Activated CD8-positive, alpha-beta T cell treated with anti-CD3 and anti-CD28 coated beads, Interleukin-2, amount 10 ng/mL, durations not matched to agents 7 days and 5 days (primary cell): ENCODE data around the gene GPC6. TPM values are rescaled to one million over a fixed set of nuclear protein-coding genes. Genes with fewer than 3 reads are reported as not detected.

ENCODE experiments used
- ATAC-seq: fragments of 150-1000 bp; cut with Tn5 transposase; one replicate; pipeline ENCODE4 v1.10.0; 2021; ENCODE audit warnings: moderate library complexity
- CTCF ChIA-PET: fragments of 350-600 bp; sonication (Branson Sonifier 250); formaldehyde crosslinking; loops from one replicate; lab custom pipeline; 2021; ENCODE audit warnings: antibody characterized with exemption; lab: Charles Lee
- POLR2A ChIA-PET: fragments of 350-600 bp; sonication (Branson Sonifier 250); formaldehyde crosslinking; loops from one replicate; lab custom pipeline; 2021; ENCODE audit warnings: antibody characterized with exemption; lab: Charles Lee
- DNase-seq: peaks from one replicate; pipeline ENCODE4 v3.0.0-alpha.2; 2020
- H3K27ac Mint-ChIP-seq: one replicate; pipeline ENCODE4 v1.8.0; 2021; ENCODE audit warnings: mild to moderate bottlenecking, mixed read lengths
- H3K27me3 Mint-ChIP-seq: one replicate; pipeline ENCODE4 v1.8.0; 2021; ENCODE audit warnings: low read depth, mixed read lengths
- H3K36me3 Mint-ChIP-seq: one replicate; pipeline ENCODE4 v1.8.0; 2021; ENCODE audit warnings: low read depth, mixed read lengths
- H3K4me1 Mint-ChIP-seq: one replicate; pipeline ENCODE4 v1.8.0; 2021; ENCODE audit warnings: low read depth, mixed read lengths
- H3K4me3 Mint-ChIP-seq: one replicate; pipeline ENCODE4 v1.8.0; 2021; ENCODE audit warnings: mild to moderate bottlenecking, mixed read lengths
- H3K9me3 Mint-ChIP-seq: one replicate; pipeline ENCODE4 v1.8.0; 2022; ENCODE audit warnings: mixed read lengths; ENCODE audit not compliant: insufficient read depth
- total RNA-seq, 2 experiments: library from RNA; stranded (reverse); gene quantifications; one replicate each; pipeline ENCODE4 v1.2.3, GENCODE V29; 2021

GPC6 gene
- total RNA-seq, 2 experiments from 2014 or later, result not detected

GRCh38 chr13:93755341-93755740, 528.7 kb downstream of the GPC6 start:
- no peak overlapping the region for H3K4me3 Mint-ChIP-seq
- H3K9me3 Mint-ChIP-seq, result no peaks in the 10 kb centered on the region
- ChIA-PET POLR2A (no interaction called here), CTCF (no interaction called here)
- no peaks in the 10 kb centered on the region for H3K36me3 Mint-ChIP-seq
- peaks cover 6% of the 10 kb centered on the region for H3K4me1 Mint-ChIP-seq
- DNase-seq, result no peak
- H3K27me3 Mint-ChIP-seq, result no peaks in the 10 kb centered on the region
- no peak for ATAC-seq
- H3K27ac Mint-ChIP-seq, result no peak overlapping the region

- H3K27ac Mint-ChIP-seq, result no peak overlapping the region
- POLR2A ChIA-PET, result no interaction called here
- H3K4me3 Mint-ChIP-seq, result no peak overlapping the region
Measured at GRCh38 chr13:93758575-93758974, 532.0 kb downstream of the GPC6 start.

GRCh38 chr13:93762708-93763426, 536.3 kb downstream of the GPC6 start:
- CTCF ChIA-PET, result no interaction called here
- Mint-ChIP-seq H3K27me3 (no peaks in the 10 kb centered on the region), H3K4me1 (peaks cover 4% of the 10 kb centered on the region), H3K9me3 (no peaks in the 10 kb centered on the region), H3K27ac (no peak overlapping the region), H3K36me3 (no peaks in the 10 kb centered on the region), H3K4me3 (no peak overlapping the region)
- POLR2A ChIA-PET, result no interaction called here
- DNase-seq (no peak), ATAC-seq (no peak)

More at GRCh38 chr13:93758575-93758974, 532.0 kb downstream of the GPC6 start:
- ATAC-seq (no peak), DNase-seq (no peak)
- H3K4me1 Mint-ChIP-seq, result peaks cover 4% of the 10 kb centered on the region
- no peaks in the 10 kb centered on the region for H3K9me3 Mint-ChIP-seq
- CTCF ChIA-PET, result no interaction called here
- H3K36me3 Mint-ChIP-seq, result no peaks in the 10 kb centered on the region
- no peaks in the 10 kb centered on the region for H3K27me3 Mint-ChIP-seq

- DNase-seq (no peak), ATAC-seq (no peak)
- H3K27ac Mint-ChIP-seq, result no peak overlapping the region
- CTCF ChIA-PET, result no interaction called here
- H3K4me3 Mint-ChIP-seq, result no peak overlapping the region
- no peaks in the 10 kb centered on the region for H3K27me3 Mint-ChIP-seq
- POLR2A ChIA-PET, result no interaction called here
- no peaks in the 10 kb centered on the region for H3K9me3 Mint-ChIP-seq
- H3K36me3 Mint-ChIP-seq, result no peaks in the 10 kb centered on the region
- H3K4me1 Mint-ChIP-seq, result no peaks in the 10 kb centered on the region
Measured at GRCh38 chr13:93765062-93765461, 538.5 kb downstream of the GPC6 start.

GRCh38 chr13:93765811-93766210, 539.2 kb downstream of the GPC6 start:
- POLR2A ChIA-PET, result no interaction called here
- Mint-ChIP-seq H3K9me3 (no peaks in the 10 kb centered on the region), H3K27ac (no peak overlapping the region), H3K27me3 (no peaks in the 10 kb centered on the region), H3K4me3 (no peak overlapping the region), H3K36me3 (no peaks in the 10 kb centered on the region), H3K4me1 (no peaks in the 10 kb centered on the region)
- CTCF ChIA-PET, result no interaction called here
- DNase-seq (no peak), ATAC-seq (no peak)

- no peak for ATAC-seq
- Mint-ChIP-seq H3K27me3 (no peaks in the 10 kb centered on the region), H3K4me3 (no peak overlapping the region), H3K9me3 (no peaks in the 10 kb centered on the region), H3K36me3 (no peaks in the 10 kb centered on the region), H3K4me1 (no peaks in the 10 kb centered on the region), H3K27ac (no peak overlapping the region)
- no peak for DNase-seq
- ChIA-PET CTCF (no interaction called here), POLR2A (no interaction called here)
Measured at GRCh38 chr13:93766719-93767118, 540.1 kb downstream of the GPC6 start.

GRCh38 chr13:93767180-93767916, 540.7 kb downstream of the GPC6 start:
- H3K27ac Mint-ChIP-seq, result no peak overlapping the region
- no peak overlapping the region for H3K4me3 Mint-ChIP-seq
- DNase-seq (no peak), ATAC-seq (no peak)
- H3K27me3 Mint-ChIP-seq, result no peaks in the 10 kb centered on the region
- H3K36me3 Mint-ChIP-seq, result no peaks in the 10 kb centered on the region
- H3K4me1 Mint-ChIP-seq, result no peaks in the 10 kb centered on the region
- no peaks in the 10 kb centered on the region for H3K9me3 Mint-ChIP-seq
- POLR2A ChIA-PET, result no interaction called here
- CTCF ChIA-PET, result no interaction called here

GRCh38 chr13:93767917-93768409, 541.4 kb downstream of the GPC6 start:
- H3K4me3 Mint-ChIP-seq, result no peak overlapping the region
- H3K36me3 Mint-ChIP-seq, result no peaks in the 10 kb centered on the region
- H3K4me1 Mint-ChIP-seq, result no peaks in the 10 kb centered on the region
- H3K27me3 Mint-ChIP-seq, result no peaks in the 10 kb centered on the region
- H3K27ac Mint-ChIP-seq, result no peak overlapping the region
- ChIA-PET POLR2A (no interaction called here), CTCF (no interaction called here)
- H3K9me3 Mint-ChIP-seq, result no peaks in the 10 kb centered on the region
- no peak for DNase-seq
- ATAC-seq, result no peak

GRCh38 chr13:93769101-93769500, 542.5 kb downstream of the GPC6 start:
- ATAC-seq (no peak), DNase-seq (no peak)
- no peak overlapping the region for H3K27ac Mint-ChIP-seq
- H3K9me3 Mint-ChIP-seq, result no peaks in the 10 kb centered on the region
- CTCF ChIA-PET, result no interaction called here
- no peak overlapping the region for H3K4me3 Mint-ChIP-seq
- no peaks in the 10 kb centered on the region for H3K4me1 Mint-ChIP-seq
- POLR2A ChIA-PET, result no interaction called here
- H3K27me3 Mint-ChIP-seq, result no peaks in the 10 kb centered on the region
- H3K36me3 Mint-ChIP-seq, result no peaks in the 10 kb centered on the region

- ATAC-seq, result no peak
- H3K27ac Mint-ChIP-seq, result no peak overlapping the region
- no peak for DNase-seq
- no peak overlapping the region for H3K4me3 Mint-ChIP-seq
- H3K9me3 Mint-ChIP-seq, result no peaks in the 10 kb centered on the region
- ChIA-PET CTCF (no interaction called here), POLR2A (no interaction called here)
- no peaks in the 10 kb centered on the region for H3K36me3 Mint-ChIP-seq
- H3K27me3 Mint-ChIP-seq, result no peaks in the 10 kb centered on the region
- H3K4me1 Mint-ChIP-seq, result no peaks in the 10 kb centered on the region
Measured at GRCh38 chr13:93769607-93770006, 543.0 kb downstream of the GPC6 start.

- Mint-ChIP-seq H3K36me3 (no peaks in the 10 kb centered on the region), H3K27ac (no peak overlapping the region), H3K4me3 (no peak overlapping the region), H3K27me3 (no peaks in the 10 kb centered on the region), H3K9me3 (no peaks in the 10 kb centered on the region), H3K4me1 (no peaks in the 10 kb centered on the region)
- DNase-seq (no peak), ATAC-seq (no peak)
- CTCF ChIA-PET, result no interaction called here
- POLR2A ChIA-PET, result no interaction called here
Measured at GRCh38 chr13:93771227-93771626, 544.6 kb downstream of the GPC6 start.

GRCh38 chr13:93771782-93772181, 545.2 kb downstream of the GPC6 start:
- no peak overlapping the region for H3K27ac Mint-ChIP-seq
- H3K36me3 Mint-ChIP-seq, result no peaks in the 10 kb centered on the region
- POLR2A ChIA-PET, result no interaction called here
- ATAC-seq, result no peak
- no peaks in the 10 kb centered on the region for H3K9me3 Mint-ChIP-seq
- DNase-seq, result no peak
- H3K4me3 Mint-ChIP-seq, result no peak overlapping the region
- H3K27me3 Mint-ChIP-seq, result no peaks in the 10 kb centered on the region
- CTCF ChIA-PET, result no interaction called here
- no peaks in the 10 kb centered on the region for H3K4me1 Mint-ChIP-seq
